HEK293 (cell line): ENCODE results near the gene TOR4A.

ENCODE experiments used
- HOXC10 ChIP-seq: sonication (generic); formaldehyde crosslinking; IDR thresholded peaks from 2 replicates; pipeline ENCODE4 v1.8.1; 2023; ENCODE audit warnings: mild to moderate bottlenecking, missing genetic modification reagents
- KLF7 ChIP-seq: fragments of 450-650 bp; formaldehyde crosslinking; IDR thresholded peaks from 2 replicates; pipeline ENCODE4 v1.5.1; 2016; ENCODE audit warnings: missing biosample characterization, missing genetic modification characterization, borderline replicate concordance
- PATZ1 ChIP-seq: fragments of 450-650 bp; formaldehyde crosslinking; IDR thresholded peaks from 2 replicates; pipeline ENCODE4 v1.5.1; 2016; ENCODE audit warnings: missing biosample characterization, missing genetic modification characterization
- TRIM28 ChIP-seq: IDR thresholded peaks from 2 replicates; pipeline ENCODE4 v1.6.1; 2011; ENCODE audit warnings: low read length, control low read depth, borderline replicate concordance
- YY2 ChIP-seq: fragments of 450-650 bp; formaldehyde crosslinking; IDR thresholded peaks from 2 replicates; pipeline ENCODE4 v1.5.1; 2016; ENCODE audit warnings: missing biosample characterization, missing genetic modification characterization
- ZBTB1 ChIP-seq: fragments of 450-650 bp; formaldehyde crosslinking; IDR thresholded peaks from 2 replicates; pipeline ENCODE4 v1.5.1; 2016; ENCODE audit warnings: missing biosample characterization, missing genetic modification characterization
- ZNF146 ChIP-seq: fragments of 450-650 bp; formaldehyde crosslinking; IDR thresholded peaks from 2 replicates; pipeline ENCODE4 v1.5.1; 2016; ENCODE audit warnings: missing biosample characterization, missing genetic modification characterization
- ZNF211 ChIP-seq: fragments of 450-650 bp; formaldehyde crosslinking; IDR thresholded peaks from 2 replicates; pipeline ENCODE4 v1.5.1; 2016; ENCODE audit warnings: low read depth, missing biosample characterization, missing genetic modification characterization
- ZNF214 ChIP-seq: fragments of 450-650 bp; formaldehyde crosslinking; IDR thresholded peaks from 2 replicates; pipeline ENCODE4 v1.5.1; 2017; ENCODE audit warnings: missing biosample characterization, mild to moderate bottlenecking, missing genetic modification characterization, borderline replicate concordance
- ZNF280D ChIP-seq: fragments of 450-650 bp; formaldehyde crosslinking; IDR thresholded peaks from 2 replicates; pipeline ENCODE4 v1.5.1; 2016; ENCODE audit warnings: missing biosample characterization, missing genetic modification characterization
- ZNF302 ChIP-seq: fragments of 450-650 bp; formaldehyde crosslinking; IDR thresholded peaks from 2 replicates; pipeline ENCODE4 v1.5.1; 2016; ENCODE audit warnings: missing biosample characterization, missing genetic modification characterization, low read depth
- ZNF335 ChIP-seq: fragments of 450-650 bp; formaldehyde crosslinking; conservative IDR thresholded peaks from 2 replicates; pipeline ENCODE4 v1.5.1; 2016; ENCODE audit warnings: missing biosample characterization, missing genetic modification characterization
- ZNF341 ChIP-seq: fragments of 450-650 bp; formaldehyde crosslinking; IDR thresholded peaks from 2 replicates; pipeline ENCODE4; 2016; ENCODE audit warnings: low read depth, missing biosample characterization, missing genetic modification characterization
- ZNF366 ChIP-seq: fragments of 450-650 bp; formaldehyde crosslinking; conservative IDR thresholded peaks from 2 replicates; pipeline ENCODE4 v1.5.1; 2016; ENCODE audit warnings: missing biosample characterization, missing genetic modification characterization
- ZNF391 ChIP-seq: fragments of 450-650 bp; formaldehyde crosslinking; IDR thresholded peaks from 2 replicates; pipeline ENCODE4 v1.5.1; 2016; ENCODE audit warnings: low read depth, missing biosample characterization, missing genetic modification characterization, borderline replicate concordance
- ZNF449 ChIP-seq: fragments of 450-650 bp; formaldehyde crosslinking; IDR thresholded peaks from 2 replicates; pipeline ENCODE4 v1.5.1; 2017; ENCODE audit warnings: missing biosample characterization, mild to moderate bottlenecking, missing genetic modification characterization, moderate library complexity
- ZNF501 ChIP-seq: fragments of 450-650 bp; formaldehyde crosslinking; IDR thresholded peaks from 2 replicates; pipeline ENCODE4 v1.5.1; 2016; ENCODE audit warnings: missing biosample characterization, missing genetic modification characterization
- ZNF518A ChIP-seq: fragments of 450-650 bp; formaldehyde crosslinking; conservative IDR thresholded peaks from 2 replicates; pipeline ENCODE4 v1.5.1; 2016; ENCODE audit warnings: low read depth, missing biosample characterization, missing genetic modification characterization
- ZNF529 ChIP-seq: fragments of 450-650 bp; formaldehyde crosslinking; IDR thresholded peaks from 2 replicates; pipeline ENCODE4 v1.5.1; 2017; ENCODE audit warnings: missing genetic modification characterization, missing biosample characterization; ENCODE audit not compliant: insufficient replicate concordance
- ZNF544 ChIP-seq: fragments of 450-650 bp; formaldehyde crosslinking; IDR thresholded peaks from 2 replicates; pipeline ENCODE4 v1.5.0; 2017; ENCODE audit warnings: missing biosample characterization, missing genetic modification characterization
- ZNF621 ChIP-seq: fragments of 450-650 bp; formaldehyde crosslinking; IDR thresholded peaks from 2 replicates; pipeline ENCODE4 v1.5.1; 2017; ENCODE audit warnings: missing biosample characterization, missing genetic modification characterization
- ZNF623 ChIP-seq: fragments of 450-650 bp; formaldehyde crosslinking; IDR thresholded peaks from 2 replicates; pipeline ENCODE4 v1.5.1; 2016; ENCODE audit warnings: missing biosample characterization, missing genetic modification characterization
- ZNF626 ChIP-seq: fragments of 450-650 bp; sonication (Bioruptor Pico); formaldehyde crosslinking; IDR thresholded peaks from 2 replicates; pipeline ENCODE4 v1.5.1; 2018; ENCODE audit warnings: missing biosample characterization, missing genetic modification characterization, inconsistent platforms
- ZNF658 ChIP-seq: fragments of 450-650 bp; formaldehyde crosslinking; IDR thresholded peaks from 2 replicates; pipeline ENCODE4; 2016; ENCODE audit warnings: missing biosample characterization, missing genetic modification characterization
- ZNF768 ChIP-seq: fragments of 450-650 bp; formaldehyde crosslinking; IDR thresholded peaks from 2 replicates; pipeline ENCODE4 v1.5.1; 2018; ENCODE audit warnings: missing biosample characterization, mild to moderate bottlenecking, missing genetic modification characterization
- ZNF776 ChIP-seq: fragments of 450-650 bp; formaldehyde crosslinking; IDR thresholded peaks from 2 replicates; pipeline ENCODE4 v1.5.0; 2017; ENCODE audit warnings: missing biosample characterization, missing genetic modification characterization, borderline replicate concordance
- ZSCAN23 ChIP-seq: fragments of 450-650 bp; formaldehyde crosslinking; IDR thresholded peaks from 2 replicates; pipeline ENCODE4 v1.5.1; 2016; ENCODE audit warnings: missing biosample characterization, missing genetic modification characterization
- TF ChIP-seq, protein P1 (sequence below): fragments of 450-650 bp; formaldehyde crosslinking; IDR thresholded peaks from 2 replicates; pipeline ENCODE4 v1.5.1; 2016; ENCODE audit warnings: missing biosample characterization, missing genetic modification characterization

Gene TOR4A

GRCh38 chr9:137300567-137301080 lies 23.1 kb downstream of the TOR4A start (continued):
- TF ChIP-seq ZBTB1 (tag by site-specific recombination) (no peak), ZNF302 (tag by site-specific recombination) (no peak), ZNF544 (no peak), ZNF626 (tag by site-specific recombination) (no peak), ZNF501 (tag by site-specific recombination) (no peak), ZNF518A (no peak), KLF7 (tag by site-specific recombination) (no peak), ZNF776 (tag by site-specific recombination) (no peak), ZNF211 (tag by site-specific recombination) (no peak), ZNF623 (tag by site-specific recombination) (no peak), ZNF768 (tag by site-specific recombination) (no peak), ZNF335 (tag by site-specific recombination) (peak; percentile 59), ZNF280D (no peak), TRIM28 (no peak), YY2 (tag by site-specific recombination) (no peak), ZNF391 (no peak), ZSCAN23 (no peak), ZNF214 (tag by site-specific recombination) (no peak), HOXC10 (CRISPR knock-in tag) (no peak), ZNF146 (tag by site-specific recombination) (no peak), ZNF621 (tag by site-specific recombination) (no peak), ZNF341 (tag by site-specific recombination) (peak; percentile 94), ZNF366 (tag by site-specific recombination) (peak; percentile 71), ZNF658 (tag by site-specific recombination) (no peak), ZNF529 (tag by site-specific recombination) (no peak), PATZ1 (tag by site-specific recombination) (peak; percentile 90), ZNF449 (tag by site-specific recombination) (no peak)
- TF ChIP-seq, protein P1, sequence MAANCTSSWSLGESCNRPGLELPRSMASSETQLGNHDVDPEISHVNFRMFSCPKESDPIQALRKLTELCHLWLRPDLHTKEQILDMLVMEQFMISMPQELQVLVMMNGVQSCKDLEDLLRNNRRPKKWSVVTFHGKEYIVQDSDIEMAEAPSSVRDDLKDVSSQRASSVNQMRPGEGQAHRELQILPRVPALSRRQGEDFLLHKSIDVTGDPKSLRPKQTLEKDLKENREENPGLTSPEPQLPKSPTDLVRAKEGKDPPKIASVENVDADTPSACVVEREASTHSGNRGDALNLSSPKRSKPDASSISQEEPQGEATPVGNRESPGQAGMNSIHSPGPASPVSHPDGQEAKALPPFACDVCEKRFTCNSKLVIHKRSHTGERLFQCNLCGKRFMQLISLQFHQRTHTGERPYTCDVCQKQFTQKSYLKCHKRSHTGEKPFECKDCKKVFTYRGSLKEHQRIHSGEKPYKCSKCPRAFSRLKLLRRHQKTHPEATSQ: no peak
